22Rv1 (cell line): ENCODE measurements around the gene TUSC7.

ENCODE experiments used
- ZFX ChIP-seq: fragments of 450-650 bp; IDR thresholded peaks from 2 replicates; pipeline ENCODE4 v1.6.1; 2017; ENCODE audit warnings: antibody characterized with exemption, borderline replicate concordance
- TF ChIP-seq, protein P1 (sequence below): fragments of 450-650 bp; IDR thresholded peaks from 2 replicates; pipeline ENCODE4 v1.5.1; 2017; ENCODE audit warnings: mild to moderate bottlenecking

DNA sequence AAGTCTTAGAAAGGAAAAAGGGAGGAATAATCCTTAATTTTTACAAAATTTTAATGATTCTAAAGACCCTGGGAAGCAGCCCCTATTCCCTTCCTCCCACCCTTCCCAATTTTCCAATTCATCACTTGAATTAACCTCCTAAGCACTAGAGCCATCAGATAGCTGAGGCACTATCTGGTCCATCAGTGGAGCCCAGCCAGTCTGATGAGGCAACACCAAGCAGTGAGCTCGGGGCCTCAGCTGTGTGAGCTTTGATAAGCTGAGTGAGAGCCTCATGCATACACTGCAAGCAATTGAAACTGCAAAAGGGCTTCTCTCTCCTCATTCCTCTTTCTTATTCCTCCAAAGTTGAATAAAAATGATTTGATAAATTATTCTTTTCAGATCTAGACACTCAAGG is 31.9 kb downstream of the TUSC7 start:
- TF ChIP-seq, protein P1, sequence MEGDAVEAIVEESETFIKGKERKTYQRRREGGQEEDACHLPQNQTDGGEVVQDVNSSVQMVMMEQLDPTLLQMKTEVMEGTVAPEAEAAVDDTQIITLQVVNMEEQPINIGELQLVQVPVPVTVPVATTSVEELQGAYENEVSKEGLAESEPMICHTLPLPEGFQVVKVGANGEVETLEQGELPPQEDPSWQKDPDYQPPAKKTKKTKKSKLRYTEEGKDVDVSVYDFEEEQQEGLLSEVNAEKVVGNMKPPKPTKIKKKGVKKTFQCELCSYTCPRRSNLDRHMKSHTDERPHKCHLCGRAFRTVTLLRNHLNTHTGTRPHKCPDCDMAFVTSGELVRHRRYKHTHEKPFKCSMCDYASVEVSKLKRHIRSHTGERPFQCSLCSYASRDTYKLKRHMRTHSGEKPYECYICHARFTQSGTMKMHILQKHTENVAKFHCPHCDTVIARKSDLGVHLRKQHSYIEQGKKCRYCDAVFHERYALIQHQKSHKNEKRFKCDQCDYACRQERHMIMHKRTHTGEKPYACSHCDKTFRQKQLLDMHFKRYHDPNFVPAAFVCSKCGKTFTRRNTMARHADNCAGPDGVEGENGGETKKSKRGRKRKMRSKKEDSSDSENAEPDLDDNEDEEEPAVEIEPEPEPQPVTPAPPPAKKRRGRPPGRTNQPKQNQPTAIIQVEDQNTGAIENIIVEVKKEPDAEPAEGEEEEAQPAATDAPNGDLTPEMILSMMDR, result no peak
- no peak for TF ChIP-seq ZFX
